ENCODE results near the gene TAF4.
"Not testable (repeated sequence)": the region's sequence is repeated elsewhere in the genome, so short reads cannot be mapped to it uniquely, and the experiment has no call there.

Gene TAF4

DNA sequence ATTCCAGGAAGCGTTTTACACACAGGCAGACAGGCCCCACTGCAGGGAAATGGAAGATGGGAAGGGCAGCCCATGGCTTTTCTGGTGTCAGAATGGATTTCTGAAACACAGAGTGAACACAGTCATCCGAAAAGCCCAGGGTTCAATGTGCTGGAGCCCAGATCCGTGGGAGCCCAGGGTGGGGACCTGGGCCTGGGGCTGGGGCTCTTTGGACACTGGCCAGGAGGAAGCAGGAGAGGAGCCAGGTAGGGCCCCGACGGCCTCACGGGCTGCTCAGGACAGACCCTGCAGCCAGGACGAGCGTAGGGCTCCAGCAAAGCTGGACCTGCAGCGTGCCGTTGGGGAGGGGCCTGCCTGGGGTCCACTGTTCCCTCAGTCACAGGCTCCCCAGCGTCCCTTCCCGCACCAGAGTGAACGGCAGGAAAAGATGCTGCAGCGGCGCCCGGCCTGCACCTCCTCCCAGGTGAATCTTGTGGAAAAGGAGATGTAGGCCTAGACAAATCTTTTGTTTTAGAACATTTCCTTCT is 32.3 kb upstream of the TAF4 start:
- H3K9me3 ChIP-seq (ENCODE audit: control insufficient read depth, insufficient read depth, low read depth, low read length), result no peaks in the 10 kb centered on the region
- no peak overlapping the region for H3K4me3 ChIP-seq (ENCODE audit: low read depth, low read length)
- H3K4me1 ChIP-seq (ENCODE audit: control insufficient read depth, insufficient read depth, low read length), result no peaks in the 10 kb centered on the region
- H3K36me3 ChIP-seq (ENCODE audit: control insufficient read depth, insufficient read depth, low read length), result no peaks in the 10 kb centered on the region
- H3K27me3 ChIP-seq (ENCODE audit: control insufficient read depth, insufficient read depth, low read length), result peaks cover 5% of the 10 kb centered on the region; the same call in 1 of the 2 replicates
- H3K9ac ChIP-seq (ENCODE audit: low read length), result no peak overlapping the region
- no peak overlapping the region for H3K27ac ChIP-seq (ENCODE audit: low read depth, low read length)

DNA sequence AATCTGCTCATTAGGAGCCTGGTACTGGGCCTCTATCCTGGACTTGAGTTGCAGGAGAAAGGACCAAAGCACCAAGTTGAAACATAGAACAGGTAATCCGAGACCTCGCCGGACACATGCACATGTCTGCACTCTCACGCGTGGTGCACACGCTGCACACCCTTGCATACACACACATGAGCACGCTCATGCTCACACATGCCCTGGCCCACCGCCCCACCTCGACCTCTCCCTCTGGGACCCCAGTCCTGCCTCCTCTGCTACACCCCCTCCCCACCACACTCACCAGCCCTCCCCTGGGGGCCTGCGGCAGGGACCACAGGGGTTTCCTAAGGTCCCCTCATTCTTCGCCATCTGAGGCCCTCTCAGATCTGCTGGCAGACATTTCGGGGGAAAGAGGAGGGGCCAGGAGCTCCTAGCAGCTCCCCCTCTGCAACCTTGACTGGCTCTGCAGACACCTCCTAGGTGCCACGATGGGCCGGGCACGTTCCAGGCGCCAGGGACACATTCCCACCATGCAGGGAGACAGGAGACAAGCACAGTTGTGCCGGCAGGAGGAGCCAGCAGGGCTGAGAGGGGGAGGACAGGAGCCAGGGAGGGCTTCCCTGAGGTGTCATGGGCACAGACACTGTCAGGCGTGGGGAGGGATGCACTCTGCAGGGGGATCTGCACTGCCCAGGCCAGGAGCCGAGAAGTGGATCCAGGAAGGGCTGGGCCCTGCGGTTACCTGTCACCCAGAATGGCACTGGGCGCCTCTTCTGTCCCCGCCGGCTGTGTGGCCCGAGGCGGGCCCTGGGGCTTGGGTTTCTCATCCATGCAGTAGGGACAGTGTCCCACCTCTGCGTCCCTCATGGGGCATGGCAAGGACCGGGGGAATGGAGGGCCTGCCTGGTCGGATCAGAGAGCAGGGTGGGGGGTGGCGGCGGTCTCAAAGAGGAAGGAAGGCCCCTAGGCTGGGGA is 31.0 kb upstream of the TAF4 start:
- H3K4me1 ChIP-seq (ENCODE audit: control insufficient read depth, insufficient read depth, low read length), result no peaks in the 10 kb centered on the region
- H3K4me3 ChIP-seq (ENCODE audit: low read depth, low read length), result no peak overlapping the region
- H3K27me3 ChIP-seq (ENCODE audit: control insufficient read depth, insufficient read depth, low read length), result peaks cover under 1% of the 10 kb centered on the region; the same call in 1 of the 2 replicates
- H3K9ac ChIP-seq (ENCODE audit: low read length), result no peak overlapping the region
- H3K9me3 ChIP-seq (ENCODE audit: control insufficient read depth, insufficient read depth, low read depth, low read length), result no peaks in the 10 kb centered on the region
- no peak overlapping the region for H3K27ac ChIP-seq (ENCODE audit: low read depth, low read length)
- H3K36me3 ChIP-seq (ENCODE audit: control insufficient read depth, insufficient read depth, low read length), result no peaks in the 10 kb centered on the region

GRCh38 chr20:62089393-62089792 is 23.7 kb upstream of the TAF4 start:
- 0 out of 2 replicates have a peak, but pooled peaks cover 4% of the 10 kb centered on the region for H3K27me3 ChIP-seq (ENCODE audit: control insufficient read depth, insufficient read depth, low read length)
- H3K36me3 ChIP-seq (ENCODE audit: control insufficient read depth, insufficient read depth, low read length), result no peaks in the 10 kb centered on the region
- H3K27ac ChIP-seq (ENCODE audit: low read depth, low read length), result no peak overlapping the region

DNA sequence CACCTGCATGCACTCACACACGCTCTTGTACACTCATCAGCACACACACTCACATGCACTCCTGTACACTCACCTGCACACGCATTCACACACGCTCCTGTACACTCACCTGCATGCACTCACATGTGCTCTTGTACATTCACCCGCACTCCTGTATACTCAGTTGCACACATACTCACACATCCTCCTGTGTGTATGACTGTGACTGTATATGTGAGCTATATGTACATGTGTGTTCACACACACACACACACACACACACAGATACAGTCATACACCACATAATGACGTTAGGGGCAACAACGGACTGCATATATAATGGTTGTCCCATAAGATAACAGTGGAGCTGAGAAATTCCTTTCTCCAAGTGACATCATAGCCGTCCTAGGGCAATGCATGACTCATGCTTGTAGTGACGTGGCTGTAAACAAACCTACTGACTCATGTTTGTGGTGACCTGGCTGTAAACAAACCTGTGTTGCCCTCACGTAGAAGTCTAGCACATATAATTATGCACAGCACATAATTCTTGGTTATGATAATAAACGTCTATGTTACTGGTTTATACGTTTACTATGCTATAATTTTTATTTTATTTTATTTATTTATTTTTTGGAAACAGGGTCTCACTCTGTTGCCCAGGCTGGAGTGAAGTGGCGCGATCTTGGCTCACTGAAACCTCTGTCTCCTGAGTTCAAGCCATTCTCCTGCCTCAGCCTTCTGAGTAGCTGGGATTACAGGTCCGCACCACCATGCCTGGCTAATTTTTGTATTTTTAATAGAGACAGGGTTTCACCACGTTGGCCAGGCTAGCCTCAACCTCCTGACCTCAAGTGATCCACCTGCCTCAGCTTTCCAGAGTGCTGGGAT is 22.8 kb upstream of the TAF4 start:
- Histone ChIP-seq H3K4me3 (ENCODE audit: low read depth, low read length) (no peak overlapping the region), H3K4me1 (ENCODE audit: control insufficient read depth, insufficient read depth, low read length) (peaks cover 4% of the 10 kb centered on the region; the same call in 1 of the 2 replicates), H3K9me3 (ENCODE audit: control insufficient read depth, insufficient read depth, low read depth, low read length) (no peaks in the 10 kb centered on the region), H3K27me3 (ENCODE audit: control insufficient read depth, insufficient read depth, low read length) (0 out of 2 replicates have a peak, but pooled peaks cover 4% of the 10 kb centered on the region), H3K27ac (ENCODE audit: low read depth, low read length) (no peak overlapping the region), H3K9ac (ENCODE audit: low read length) (no peak overlapping the region), H3K36me3 (ENCODE audit: control insufficient read depth, insufficient read depth, low read length) (no peaks in the 10 kb centered on the region)

More at GRCh38 chr20:62089393-62089792, 23.7 kb upstream of the TAF4 start:
- H3K4me1 ChIP-seq (ENCODE audit: control insufficient read depth, insufficient read depth, low read length), result peaks cover 4% of the 10 kb centered on the region; the same call in 1 of the 2 replicates
- no peaks in the 10 kb centered on the region for H3K9me3 ChIP-seq (ENCODE audit: control insufficient read depth, insufficient read depth, low read depth, low read length)
- no peak overlapping the region for H3K4me3 ChIP-seq (ENCODE audit: low read depth, low read length)
- no peak overlapping the region for H3K9ac ChIP-seq (ENCODE audit: low read length)

DNA sequence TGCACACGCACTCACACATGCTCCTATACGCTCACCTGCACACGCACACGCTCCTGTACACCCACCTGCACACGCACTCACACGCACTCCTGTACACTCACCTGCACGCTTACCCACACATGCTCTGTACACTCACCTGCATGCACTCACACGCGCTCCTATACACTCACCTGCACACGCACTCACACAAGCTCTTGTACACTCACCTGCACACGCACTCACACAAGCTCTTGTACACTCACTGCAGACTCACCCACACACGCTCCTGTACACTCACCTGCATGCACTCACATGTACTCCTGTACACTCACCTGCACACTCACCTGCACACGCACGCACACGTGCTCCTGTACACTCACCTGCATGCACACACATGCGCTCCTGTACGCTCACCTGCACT is 22.0 kb upstream of the TAF4 start:
- Histone ChIP-seq H3K9me3 (ENCODE audit: control insufficient read depth, insufficient read depth, low read depth, low read length) (no peaks in the 10 kb centered on the region), H3K4me3 (ENCODE audit: low read depth, low read length) (no peak overlapping the region), H3K4me1 (ENCODE audit: control insufficient read depth, insufficient read depth, low read length) (peaks cover 4% of the 10 kb centered on the region; the same call in 1 of the 2 replicates), H3K9ac (ENCODE audit: low read length) (no peak overlapping the region), H3K36me3 (ENCODE audit: control insufficient read depth, insufficient read depth, low read length) (no peaks in the 10 kb centered on the region), H3K27me3 (ENCODE audit: control insufficient read depth, insufficient read depth, low read length) (0 out of 2 replicates have a peak, but pooled peaks cover 4% of the 10 kb centered on the region), H3K27ac (ENCODE audit: low read depth, low read length) (no peak overlapping the region)

DNA sequence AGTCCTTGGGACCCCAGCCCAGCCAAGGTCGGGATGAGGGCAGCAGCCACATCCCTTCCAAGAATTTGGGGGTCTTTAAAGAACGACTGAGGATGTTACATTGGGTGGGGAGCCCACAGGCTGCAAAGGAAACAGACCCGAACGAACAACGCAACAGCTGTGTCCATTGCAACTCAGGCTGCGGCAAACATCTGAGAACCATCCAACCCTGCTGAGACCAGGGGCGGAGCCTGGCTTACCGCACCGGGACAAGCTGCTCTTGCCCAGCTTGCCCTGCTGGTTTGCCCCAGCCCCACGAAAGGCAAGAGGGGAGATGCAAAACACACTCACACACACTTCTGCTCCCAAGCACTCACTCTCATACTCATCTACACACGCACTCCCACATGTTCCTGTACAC is 21.5 kb upstream of the TAF4 start:
- H3K9me3 ChIP-seq (ENCODE audit: control insufficient read depth, insufficient read depth, low read depth, low read length), result no peaks in the 10 kb centered on the region
- no peaks in the 10 kb centered on the region for H3K36me3 ChIP-seq (ENCODE audit: control insufficient read depth, insufficient read depth, low read length)
- H3K9ac ChIP-seq (ENCODE audit: low read length), result no peak overlapping the region
- H3K27ac ChIP-seq (ENCODE audit: low read depth, low read length), result no peak overlapping the region
- H3K4me3 ChIP-seq (ENCODE audit: low read depth, low read length), result no peak overlapping the region
- H3K27me3 ChIP-seq (ENCODE audit: control insufficient read depth, insufficient read depth, low read length), result 0 out of 2 replicates have a peak, but pooled peaks cover 4% of the 10 kb centered on the region
- H3K4me1 ChIP-seq (ENCODE audit: control insufficient read depth, insufficient read depth, low read length), result peaks cover 4% of the 10 kb centered on the region; the same call in 1 of the 2 replicates

DNA sequence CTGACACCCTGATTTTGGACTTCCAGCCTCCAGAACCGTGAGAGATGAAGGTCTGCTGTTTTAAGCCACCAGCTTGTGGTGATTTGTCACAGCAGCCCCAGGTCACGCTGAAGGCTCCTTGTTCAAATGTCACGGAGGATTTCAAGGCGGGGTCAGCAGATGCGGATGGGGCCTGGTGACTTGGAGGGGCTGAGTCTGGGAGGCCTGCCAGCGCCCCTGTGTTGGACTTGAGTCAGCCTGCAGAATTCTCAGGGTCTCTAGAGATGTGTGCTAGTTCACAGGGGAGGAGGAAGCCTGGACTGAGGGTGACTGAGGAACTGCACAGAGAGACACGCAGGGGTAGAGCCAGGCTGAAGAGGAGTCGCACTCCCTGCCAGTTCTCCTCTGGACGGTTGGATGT is 19.5 kb upstream of the TAF4 start:
- Histone ChIP-seq H3K27ac (ENCODE audit: low read depth, low read length) (no peak overlapping the region), H3K27me3 (ENCODE audit: control insufficient read depth, insufficient read depth, low read length) (peaks cover 9% of the 10 kb centered on the region; the same call in 1 of the 2 replicates), H3K4me1 (ENCODE audit: control insufficient read depth, insufficient read depth, low read length) (peaks cover 4% of the 10 kb centered on the region; the same call in 1 of the 2 replicates), H3K4me3 (ENCODE audit: low read depth, low read length) (no peak overlapping the region), H3K36me3 (ENCODE audit: control insufficient read depth, insufficient read depth, low read length) (no peaks in the 10 kb centered on the region), H3K9me3 (ENCODE audit: control insufficient read depth, insufficient read depth, low read depth, low read length) (no peaks in the 10 kb centered on the region), H3K9ac (ENCODE audit: low read length) (no peak overlapping the region)

DNA sequence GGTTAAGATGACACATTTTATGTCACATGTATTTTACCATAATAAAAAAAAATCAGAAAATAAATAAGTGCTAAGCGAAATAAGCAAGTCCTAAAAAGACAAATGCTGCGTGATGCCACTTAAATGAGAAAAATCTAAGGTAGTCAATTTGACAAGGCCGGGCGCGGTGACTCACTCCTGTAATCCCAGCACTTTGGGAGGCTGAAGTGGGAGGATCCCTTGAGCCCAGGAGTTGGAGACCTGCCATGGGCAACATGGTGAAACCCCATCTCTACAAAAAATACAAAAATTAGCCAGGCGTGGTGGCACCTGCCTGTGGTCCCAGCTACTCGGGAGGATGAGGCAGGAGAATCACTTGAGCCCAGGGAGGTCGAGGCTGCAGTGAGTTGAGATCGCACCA is 18.5 kb upstream of the TAF4 start:
- not testable (repeated sequence) for H3K36me3 ChIP-seq (ENCODE audit: control insufficient read depth, insufficient read depth, low read length); H3K9me3 ChIP-seq (ENCODE audit: control insufficient read depth, insufficient read depth, low read depth, low read length); H3K27ac ChIP-seq (ENCODE audit: low read depth, low read length); H3K4me3 ChIP-seq (ENCODE audit: low read depth, low read length); H3K27me3 ChIP-seq (ENCODE audit: control insufficient read depth, insufficient read depth, low read length); H3K9ac ChIP-seq (ENCODE audit: low read length); H3K4me1 ChIP-seq (ENCODE audit: control insufficient read depth, insufficient read depth, low read length)

DNA sequence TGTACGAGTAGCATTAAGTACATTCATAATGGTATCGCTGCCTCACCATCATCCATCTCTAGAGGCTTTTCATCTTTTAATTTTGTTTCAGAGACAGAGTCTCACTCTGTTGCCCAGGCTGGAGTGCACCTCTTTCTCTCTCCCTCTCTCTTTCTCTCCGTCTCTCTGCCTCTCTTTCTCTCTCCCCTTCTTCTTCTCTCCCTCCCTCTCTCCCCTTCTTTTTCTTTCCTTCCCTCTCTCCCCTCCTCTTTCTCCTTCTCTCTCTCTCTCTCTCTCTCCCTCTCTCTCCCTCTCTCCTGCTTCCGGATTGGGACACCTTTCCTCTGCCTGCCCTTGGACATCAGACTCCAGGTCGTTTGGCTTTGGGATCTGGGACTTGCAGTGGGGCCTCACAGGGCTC is 17.6 kb upstream of the TAF4 start:
- H3K4me3 ChIP-seq (ENCODE audit: low read depth, low read length), result no peak overlapping the region
- no peaks in the 10 kb centered on the region for H3K36me3 ChIP-seq (ENCODE audit: control insufficient read depth, insufficient read depth, low read length)
- H3K9ac ChIP-seq (ENCODE audit: low read length), result no peak overlapping the region
- H3K27me3 ChIP-seq (ENCODE audit: control insufficient read depth, insufficient read depth, low read length), result peaks cover 9% of the 10 kb centered on the region; the same call in 1 of the 2 replicates
- H3K27ac ChIP-seq (ENCODE audit: low read depth, low read length), result no peak overlapping the region
- peaks cover 3% of the 10 kb centered on the region; the same call in 1 of the 2 replicates for H3K4me1 ChIP-seq (ENCODE audit: control insufficient read depth, insufficient read depth, low read length)
- H3K9me3 ChIP-seq (ENCODE audit: control insufficient read depth, insufficient read depth, low read depth, low read length), result peaks cover 5% of the 10 kb centered on the region; the same call in 1 of the 2 replicates

DNA sequence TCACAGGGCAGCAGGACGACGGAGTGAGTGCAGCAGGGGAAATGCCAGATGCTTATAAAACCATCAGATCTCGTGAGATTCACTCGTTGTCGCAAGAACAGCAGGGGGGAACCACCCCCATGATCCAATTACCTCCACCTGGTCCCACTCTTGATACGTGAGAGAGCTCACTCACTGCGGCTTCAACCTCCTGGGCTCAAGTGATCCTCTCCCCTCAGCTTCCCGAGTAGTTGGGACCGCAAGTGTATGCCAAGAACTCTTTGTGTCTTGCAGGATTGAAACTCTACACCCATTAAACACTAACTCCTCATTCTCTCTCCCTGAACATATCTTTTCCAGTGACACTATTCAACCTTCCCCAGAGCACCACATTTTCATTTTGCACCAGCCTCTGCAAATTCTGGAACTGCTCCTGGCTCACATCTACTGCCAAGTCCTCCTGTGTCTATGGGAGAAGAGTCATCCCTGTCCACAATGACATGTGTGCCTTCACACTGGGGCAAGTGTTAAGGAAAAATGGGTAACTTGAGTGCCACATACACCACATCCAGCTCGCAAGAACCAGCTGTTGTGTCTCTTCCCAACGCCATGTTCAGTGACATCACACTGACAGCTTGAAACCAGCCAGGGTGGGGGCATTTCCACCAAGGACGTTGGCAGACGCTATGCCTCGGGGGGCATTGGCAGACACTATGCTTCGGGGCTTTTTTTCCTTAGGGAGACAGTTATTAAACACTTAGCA is 14.7 kb upstream of the TAF4 start:
- Histone ChIP-seq H3K27ac (ENCODE audit: low read depth, low read length) (no peak overlapping the region), H3K36me3 (ENCODE audit: control insufficient read depth, insufficient read depth, low read length) (no peaks in the 10 kb centered on the region), H3K27me3 (ENCODE audit: control insufficient read depth, insufficient read depth, low read length) (peaks cover 5% of the 10 kb centered on the region; the same call in 1 of the 2 replicates), H3K4me1 (ENCODE audit: control insufficient read depth, insufficient read depth, low read length) (no peaks in the 10 kb centered on the region), H3K9me3 (ENCODE audit: control insufficient read depth, insufficient read depth, low read depth, low read length) (peaks cover 16% of the 10 kb centered on the region), H3K9ac (ENCODE audit: low read length) (no peak overlapping the region), H3K4me3 (ENCODE audit: low read depth, low read length) (no peak overlapping the region)
